GM13976 (cell line): ENCODE data around the gene FOXJ1.

Experiments used
- DNase-seq: peaks from one replicate; pipeline ENCODE4 v3.0.0; 2012; ENCODE audit warnings: low spot score
- CTCF ChIP-seq: IDR thresholded peaks from 2 replicates; pipeline ENCODE4 v1.5.1; 2012; ENCODE audit warnings: borderline replicate concordance, mild to moderate bottlenecking; ENCODE audit not compliant: insufficient read depth; ENCODE audit errors: extremely low read depth, missing control alignments, control extremely low read depth
- in situ Hi-C: fragments of 300-500 bp; cut with MboI; formaldehyde crosslinking; loops from one replicate; pipeline ENCODE4 v1.12.0; 2022; ENCODE audit warnings: low sequenced_read_pairs, mixed read lengths, inconsistent platforms; ENCODE audit not compliant: unreplicated experiment

The FOXJ1 gene

DNA sequence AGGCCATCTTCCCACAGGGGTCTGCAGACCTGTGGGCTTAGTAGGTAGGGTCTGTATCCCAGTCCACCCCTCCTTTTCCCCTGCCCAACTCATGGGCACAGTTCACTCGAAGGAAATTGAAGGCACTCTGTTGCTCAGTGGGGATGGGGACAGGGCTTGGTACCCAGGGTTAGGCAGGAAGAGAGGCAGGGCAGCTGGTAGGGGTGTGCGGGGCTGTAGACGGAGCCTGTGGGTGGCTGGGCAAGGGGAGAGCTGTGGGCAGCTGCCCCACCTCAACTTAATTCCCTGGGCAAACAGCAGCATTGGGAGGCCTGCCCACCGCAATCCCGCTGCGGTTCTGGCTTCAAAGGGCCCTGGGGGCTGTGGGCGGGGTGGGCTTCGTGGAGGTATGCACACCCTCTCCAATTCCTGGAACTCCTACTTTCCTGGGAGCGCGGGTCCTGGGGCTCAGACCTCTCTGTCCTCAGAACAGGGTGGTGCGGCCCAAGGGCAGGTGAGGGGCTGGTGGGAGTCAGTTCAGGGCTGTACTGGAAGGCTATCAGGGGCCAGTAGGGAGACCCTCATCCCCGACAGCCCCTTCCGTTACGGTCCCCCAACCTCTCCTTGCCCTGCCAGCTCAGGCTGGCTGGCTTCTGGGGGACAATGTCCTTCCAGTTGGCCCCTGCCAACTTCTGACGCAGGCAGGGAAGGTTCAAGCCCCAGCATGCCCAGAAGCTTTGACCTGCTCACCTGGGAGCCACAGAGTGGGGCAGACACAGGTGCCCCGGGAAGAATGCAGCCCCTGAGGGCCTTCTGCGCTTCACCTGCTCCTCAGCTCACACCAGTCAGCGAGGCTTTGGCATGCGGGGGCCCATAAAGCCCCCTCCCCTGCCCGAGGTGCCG, 9.1 kb downstream of the FOXJ1 start:
- TF ChIP-seq CTCF, result no peak
- DNase-seq, result no peak
- in situ Hi-C loops, result no loop called here

GRCh38 chr17:76131051-76131691, 9.9 kb downstream of the FOXJ1 start:
- in situ Hi-C loops, result no loop called here
- TF ChIP-seq CTCF, result no peak
- DNase-seq, result no peak

DNA sequence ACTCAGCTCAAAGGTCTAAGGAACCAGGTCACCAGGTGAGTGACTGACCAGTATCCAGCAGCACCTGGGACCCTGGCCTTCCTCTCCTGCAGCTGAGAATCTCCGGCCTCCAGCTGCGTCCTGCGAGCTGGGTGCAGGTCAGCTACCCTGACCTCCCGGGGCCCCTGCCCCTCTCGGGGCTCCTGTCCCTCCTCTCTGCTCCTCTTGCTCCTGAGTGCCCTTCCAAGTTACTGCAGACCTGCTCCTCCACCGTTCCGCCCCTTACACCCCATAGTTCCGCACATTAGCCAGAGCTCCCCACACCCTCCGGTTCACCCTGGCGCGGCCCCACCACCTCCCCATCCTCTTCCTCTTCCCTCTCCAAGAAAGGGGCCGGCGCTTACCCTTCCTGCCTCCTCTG, 10.6 kb downstream of the FOXJ1 start:
- no peak for TF ChIP-seq CTCF
- DNase-seq, result no peak
- in situ Hi-C loops, result no loop called here

- TF ChIP-seq CTCF, result no peak
- DNase-seq, result no peak
- in situ Hi-C loops, result no loop called here
Measured at GRCh38 chr17:76125922-76126321, 15.1 kb downstream of the FOXJ1 start.

GRCh38 chr17:76125391-76125675, 15.7 kb downstream of the FOXJ1 start:
- no peak for TF ChIP-seq CTCF
- no peak for DNase-seq
- in situ Hi-C loops, result no loop called here

GRCh38 chr17:76124582-76125390, 16.3 kb downstream of the FOXJ1 start:
- in situ Hi-C loops, result no loop called here
- no peak for DNase-seq
- no peak for TF ChIP-seq CTCF
